Prostate gland (tissue), 2 donors: ENCODE data around the gene SCEL.
"Not testable (repeated sequence)": the region's sequence is repeated elsewhere in the genome, so short reads cannot be mapped to it uniquely, and the experiment has no call there.

ENCODE experiments used
- CTCF ChIP-seq, 4 experiments: fragments of 200-600 bp in 2 of 4; fragments of 450-650 bp in 2 of 4; sonication (generic) in 2 of 4; IDR thresholded peaks; 1 replicate in 3 of 4; 2 replicates in 1 of 4; pipeline ENCODE4 v1.5.1; 2016 to 2019; ENCODE audit warnings: antibody characterized with exemption in 4 of 4, mild to moderate bottlenecking in 2 of 4, moderate library complexity in 2 of 4
- POLR2AphosphoS5 ChIP-seq: sonication (generic); formaldehyde crosslinking; IDR thresholded peaks from one replicate; pipeline ENCODE4 v1.6.1; 2017; ENCODE audit warnings: antibody characterized with exemption

GRCh38 chr13:77662301-77662700 lies 126.8 kb downstream of the SCEL start:
- TF ChIP-seq POLR2AphosphoS5; CTCF (IDR thresholded peaks at IDR 0.05): not testable (repeated sequence)
